IPS-20b (cell line): Measurements from ENCODE around the gene SLC16A7.
A peak's percentile ranks its signal among the peaks of the same experiment; 100 is the strongest.

Experiments used
- H3K27ac ChIP-seq: one replicate; pipeline ENCODE4 v1.5.1; 2013; ENCODE audit warnings: low read length
- H3K27me3 ChIP-seq: 2 replicates; pipeline ENCODE4 v1.6.1; 2013; ENCODE audit warnings: mild to moderate bottlenecking, low read length, inconsistent platforms; ENCODE audit not compliant: insufficient read depth
- H3K36me3 ChIP-seq: 2 replicates; pipeline ENCODE4 v1.6.1; 2013; ENCODE audit warnings: low read depth, mild to moderate bottlenecking, inconsistent platforms, low read length, moderate library complexity; ENCODE audit not compliant: insufficient read depth
- H3K4me1 ChIP-seq: 2 replicates; pipeline ENCODE4 v1.6.1; 2013; ENCODE audit warnings: mild to moderate bottlenecking, control low read depth, inconsistent platforms, low read length, moderate library complexity; ENCODE audit not compliant: insufficient read depth
- H3K4me3 ChIP-seq: 2 replicates; pipeline ENCODE4 v1.5.1; 2013; ENCODE audit warnings: mild to moderate bottlenecking, low read length, inconsistent platforms
- H3K9ac ChIP-seq: 2 replicates; pipeline ENCODE4 v1.6.1; 2013; ENCODE audit warnings: low read depth, mild to moderate bottlenecking, inconsistent platforms, low read length, moderate library complexity
- H3K9me3 ChIP-seq: 2 replicates; pipeline ENCODE4 v1.6.1; 2013; ENCODE audit warnings: mild to moderate bottlenecking, low read depth, low read length, inconsistent platforms; ENCODE audit not compliant: insufficient read depth

The SLC16A7 gene

GRCh38 chr12:59595883-59596540, at the start of gene SLC16A7:
TSS of gene SLC16A7 (plus strand) at chr12:59596029. CDS start at chr12:59704802, 108,773 bp downstream.
- peaks cover 8% of the 10 kb centered on the region; the same call in 1 of the 2 replicates for H3K4me1 ChIP-seq
- no peak within 1 kb of the TSS for H3K27ac ChIP-seq
- no peaks in the 10 kb centered on the region for H3K36me3 ChIP-seq
- H3K9ac ChIP-seq: peak within 1 kb of the TSS; percentile 74; the same call in 1 of the 2 replicates
- H3K9me3 ChIP-seq: no peaks in the 10 kb centered on the region
- peak within 1 kb of the TSS; percentile 90 for H3K4me3 ChIP-seq
- H3K27me3 ChIP-seq: peaks cover 30% of the 10 kb centered on the region

- H3K9me3 ChIP-seq: no peaks in the 10 kb centered on the region
- no peaks in the 10 kb centered on the region for H3K27me3 ChIP-seq
- no peaks in the 10 kb centered on the region for H3K36me3 ChIP-seq
- no peaks in the 10 kb centered on the region for H3K4me1 ChIP-seq
- H3K9ac ChIP-seq: no peak overlapping the region
- no peak overlapping the region for H3K27ac ChIP-seq
- no peak overlapping the region for H3K4me3 ChIP-seq
Measured at GRCh38 chr12:59548930-59549329, 46.9 kb upstream of the SLC16A7 start.

GRCh38 chr12:59559696-59560095, 36.1 kb upstream of the SLC16A7 start:
- Histone ChIP-seq H3K27me3 (no peaks in the 10 kb centered on the region), H3K36me3 (no peaks in the 10 kb centered on the region), H3K4me1 (no peaks in the 10 kb centered on the region), H3K9ac (no peak overlapping the region), H3K27ac (no peak overlapping the region), H3K9me3 (no peaks in the 10 kb centered on the region), H3K4me3 (no peak overlapping the region)

- H3K9ac ChIP-seq: no peak overlapping the region
Measured at GRCh38 chr12:59570145-59570544, 25.7 kb upstream of the SLC16A7 start.

GRCh38 chr12:59574406-59574805, 21.4 kb upstream of the SLC16A7 start:
- H3K36me3 ChIP-seq: no peaks in the 10 kb centered on the region
- no peak overlapping the region for H3K4me3 ChIP-seq
- no peaks in the 10 kb centered on the region for H3K9me3 ChIP-seq
- no peak overlapping the region for H3K9ac ChIP-seq
- H3K27ac ChIP-seq: no peak overlapping the region
- H3K27me3 ChIP-seq: no peaks in the 10 kb centered on the region
- no peaks in the 10 kb centered on the region for H3K4me1 ChIP-seq

More at GRCh38 chr12:59570145-59570544, 25.7 kb upstream of the SLC16A7 start:
- Histone ChIP-seq H3K4me3 (no peak overlapping the region), H3K27me3 (no peaks in the 10 kb centered on the region), H3K27ac (no peak overlapping the region), H3K4me1 (no peaks in the 10 kb centered on the region), H3K36me3 (no peaks in the 10 kb centered on the region), H3K9me3 (no peaks in the 10 kb centered on the region)

- Histone ChIP-seq H3K27me3 (no peaks in the 10 kb centered on the region), H3K4me1 (no peaks in the 10 kb centered on the region), H3K9ac (no peak overlapping the region), H3K4me3 (no peak overlapping the region), H3K27ac (no peak overlapping the region), H3K9me3 (no peaks in the 10 kb centered on the region), H3K36me3 (no peaks in the 10 kb centered on the region)
Measured at GRCh38 chr12:59575826-59576225, 20.0 kb upstream of the SLC16A7 start.

GRCh38 chr12:59578254-59578653, 17.6 kb upstream of the SLC16A7 start:
- no peaks in the 10 kb centered on the region for H3K9me3 ChIP-seq
- H3K27me3 ChIP-seq: no peaks in the 10 kb centered on the region
- no peaks in the 10 kb centered on the region for H3K36me3 ChIP-seq
- no peak overlapping the region for H3K4me3 ChIP-seq
- no peak overlapping the region for H3K9ac ChIP-seq
- no peaks in the 10 kb centered on the region for H3K4me1 ChIP-seq
- no peak overlapping the region for H3K27ac ChIP-seq

- Histone ChIP-seq H3K36me3 (no peaks in the 10 kb centered on the region), H3K9ac (no peak overlapping the region), H3K27me3 (no peaks in the 10 kb centered on the region), H3K9me3 (no peaks in the 10 kb centered on the region), H3K4me3 (no peak overlapping the region), H3K27ac (no peak overlapping the region), H3K4me1 (no peaks in the 10 kb centered on the region)
Measured at GRCh38 chr12:59579631-59580030, 16.2 kb upstream of the SLC16A7 start.

GRCh38 chr12:59580050-59580449, 15.8 kb upstream of the SLC16A7 start:
- Histone ChIP-seq H3K9ac (no peak overlapping the region), H3K27ac (no peak overlapping the region), H3K27me3 (no peaks in the 10 kb centered on the region), H3K36me3 (no peaks in the 10 kb centered on the region), H3K9me3 (no peaks in the 10 kb centered on the region), H3K4me1 (no peaks in the 10 kb centered on the region), H3K4me3 (no peak overlapping the region)

- Histone ChIP-seq H3K27ac (no peak overlapping the region), H3K4me3 (no peak overlapping the region), H3K9ac (no peak overlapping the region), H3K9me3 (no peaks in the 10 kb centered on the region), H3K27me3 (no peaks in the 10 kb centered on the region), H3K4me1 (no peaks in the 10 kb centered on the region), H3K36me3 (no peaks in the 10 kb centered on the region)
Measured at GRCh38 chr12:59583003-59583712, 12.7 kb upstream of the SLC16A7 start.

- Histone ChIP-seq H3K9me3 (no peaks in the 10 kb centered on the region), H3K4me1 (no peaks in the 10 kb centered on the region), H3K27me3 (no peaks in the 10 kb centered on the region), H3K4me3 (no peak overlapping the region), H3K9ac (no peak overlapping the region), H3K36me3 (no peaks in the 10 kb centered on the region), H3K27ac (no peak overlapping the region)
Measured at GRCh38 chr12:59587710-59588109, 8.1 kb upstream of the SLC16A7 start.

GRCh38 chr12:59593761-59594160, 2.1 kb upstream of the SLC16A7 start:
- Histone ChIP-seq H3K27ac (no peak overlapping the region), H3K9ac (no peak overlapping the region), H3K9me3 (no peaks in the 10 kb centered on the region), H3K27me3 (peaks cover 27% of the 10 kb centered on the region), H3K36me3 (no peaks in the 10 kb centered on the region), H3K4me1 (peaks cover 8% of the 10 kb centered on the region; the same call in 1 of the 2 replicates), H3K4me3 (no peak overlapping the region)
